ENCODE measurements around the gene C2orf68. TPM values are rescaled to one million over a fixed set of nuclear protein-coding genes. Genes with fewer than 3 reads are reported as not detected.

C2orf68 gene
- polyA plus RNA-seq, 1 donor (not counting 4 experiments of a cell fraction or from before 2014, with no cell fraction given), result 13.6 TPM

GRCh38 chr2:85575739-85576138 is 36.1 kb downstream of the C2orf68 start:
- Histone ChIP-seq H3K4me2 (ENCODE audit: control insufficient read depth, extremely low read depth, insufficient read depth, low read depth, low read length) (no peak overlapping the region), H3K4me3 (ENCODE audit: control insufficient read depth in 2 of 3, extremely low read depth in 1 of 3, insufficient read depth in 2 of 3, low read depth in 1 of 3, low read length in 3 of 3) (no peak overlapping the region), H3K9ac (ENCODE audit: control insufficient read depth, extremely low read depth, insufficient read depth, low read length) (no peak overlapping the region), H3K9me1 (ENCODE audit: control insufficient read depth, extremely low read depth, insufficient read depth, low read length) (no peaks in the 10 kb centered on the region), H3K36me3 (ENCODE audit: control insufficient read depth in 2 of 2, extremely low read depth in 1 of 2, insufficient read depth in 2 of 2, low read length in 2 of 2) (peaks cover 5 to 11% of the 10 kb centered on the region in 2 experiments), H3K27me3 (ENCODE audit: control insufficient read depth, extremely low read depth, insufficient read depth, low read length) (no peaks in the 10 kb centered on the region), H3K4me1 (ENCODE audit: control insufficient read depth, extremely low read depth, insufficient read depth, low read length) (peaks cover 23% of the 10 kb centered on the region), H3K27ac (ENCODE audit: control insufficient read depth, insufficient read depth, low read length) (no peak overlapping the region), H4K20me1 (ENCODE audit: control insufficient read depth, extremely low read depth, insufficient read depth, low read length) (no peaks in the 10 kb centered on the region), H3K79me2 (ENCODE audit: control insufficient read depth, insufficient read depth, low read length) (peaks cover 20% of the 10 kb centered on the region), H2AFZ (ENCODE audit: control insufficient read depth, low read length) (no peak overlapping the region), H3K9me3 (ENCODE audit: control insufficient read depth, low read depth, low read length) (no peaks in the 10 kb centered on the region)
- TF ChIP-seq EZH2 (IDR thresholded peaks at IDR 0.05; ENCODE audit: low read length), result no peak
- TF ChIP-seq CTCF (optimal IDR thresholded peaks at IDR 0.05 in 1 of 3, IDR thresholded peaks at IDR 0.05 in 1 of 3, conservative IDR thresholded peaks at IDR 0.05 in 1 of 3; ENCODE audit: extremely low read depth in 1 of 3, insufficient read depth in 2 of 3, low read length in 3 of 3), result no peak
- FAIRE-seq, result no peak
- no peak for DNase-seq (ENCODE audit: low read depth, low spot score)
- dilution Hi-C loops (cut with MboI; ENCODE audit: extremely low pct_ligation_motif_present, low sequenced_read_pairs), result no loop called here

GRCh38 chr2:85566265-85566664 is 45.6 kb downstream of the C2orf68 start:
- Histone ChIP-seq H3K4me2 (ENCODE audit: control insufficient read depth, extremely low read depth, insufficient read depth, low read depth, low read length) (no peak overlapping the region), H3K9me1 (ENCODE audit: control insufficient read depth, extremely low read depth, insufficient read depth, low read length) (no peaks in the 10 kb centered on the region), H3K79me2 (ENCODE audit: control insufficient read depth, insufficient read depth, low read length) (peaks cover under 1% of the 10 kb centered on the region), H3K4me1 (ENCODE audit: control insufficient read depth, extremely low read depth, insufficient read depth, low read length) (no peaks in the 10 kb centered on the region), H3K36me3 (ENCODE audit: control insufficient read depth in 2 of 2, extremely low read depth in 1 of 2, insufficient read depth in 2 of 2, low read length in 2 of 2) (no peaks in the 10 kb centered on the region), H3K27me3 (ENCODE audit: control insufficient read depth, extremely low read depth, insufficient read depth, low read length) (no peaks in the 10 kb centered on the region), H3K9me3 (ENCODE audit: control insufficient read depth, low read depth, low read length) (no peaks in the 10 kb centered on the region), H3K27ac (ENCODE audit: control insufficient read depth, insufficient read depth, low read length) (no peak overlapping the region), H2AFZ (ENCODE audit: control insufficient read depth, low read length) (no peak overlapping the region), H3K9ac (ENCODE audit: control insufficient read depth, extremely low read depth, insufficient read depth, low read length) (no peak overlapping the region), H3K4me3 (ENCODE audit: control insufficient read depth in 2 of 3, extremely low read depth in 1 of 3, insufficient read depth in 2 of 3, low read depth in 1 of 3, low read length in 3 of 3) (no peak overlapping the region), H4K20me1 (ENCODE audit: control insufficient read depth, extremely low read depth, insufficient read depth, low read length) (no peaks in the 10 kb centered on the region)
- dilution Hi-C loops (cut with MboI; ENCODE audit: extremely low pct_ligation_motif_present, low sequenced_read_pairs), result no loop called here
- no peak for TF ChIP-seq EZH2 (IDR thresholded peaks at IDR 0.05; ENCODE audit: low read length)
- TF ChIP-seq CTCF (optimal IDR thresholded peaks at IDR 0.05 in 1 of 3, IDR thresholded peaks at IDR 0.05 in 1 of 3, conservative IDR thresholded peaks at IDR 0.05 in 1 of 3; ENCODE audit: extremely low read depth in 1 of 3, insufficient read depth in 2 of 3, low read length in 3 of 3), result no peak
- FAIRE-seq (no peak), DNase-seq (ENCODE audit: low read depth, low spot score) (no peak)

All from keratinocyte (primary cell).